22Rv1 (cell line): ENCODE results near the gene VEZT.

Experiments used
- ZFX ChIP-seq: fragments of 450-650 bp; IDR thresholded peaks from 2 replicates; pipeline ENCODE4 v1.6.1; 2017; ENCODE audit warnings: antibody characterized with exemption, borderline replicate concordance
- TF ChIP-seq, protein P1 (sequence below): fragments of 450-650 bp; IDR thresholded peaks from 2 replicates; pipeline ENCODE4 v1.5.1; 2017; ENCODE audit warnings: mild to moderate bottlenecking

- TF ChIP-seq, protein P1, sequence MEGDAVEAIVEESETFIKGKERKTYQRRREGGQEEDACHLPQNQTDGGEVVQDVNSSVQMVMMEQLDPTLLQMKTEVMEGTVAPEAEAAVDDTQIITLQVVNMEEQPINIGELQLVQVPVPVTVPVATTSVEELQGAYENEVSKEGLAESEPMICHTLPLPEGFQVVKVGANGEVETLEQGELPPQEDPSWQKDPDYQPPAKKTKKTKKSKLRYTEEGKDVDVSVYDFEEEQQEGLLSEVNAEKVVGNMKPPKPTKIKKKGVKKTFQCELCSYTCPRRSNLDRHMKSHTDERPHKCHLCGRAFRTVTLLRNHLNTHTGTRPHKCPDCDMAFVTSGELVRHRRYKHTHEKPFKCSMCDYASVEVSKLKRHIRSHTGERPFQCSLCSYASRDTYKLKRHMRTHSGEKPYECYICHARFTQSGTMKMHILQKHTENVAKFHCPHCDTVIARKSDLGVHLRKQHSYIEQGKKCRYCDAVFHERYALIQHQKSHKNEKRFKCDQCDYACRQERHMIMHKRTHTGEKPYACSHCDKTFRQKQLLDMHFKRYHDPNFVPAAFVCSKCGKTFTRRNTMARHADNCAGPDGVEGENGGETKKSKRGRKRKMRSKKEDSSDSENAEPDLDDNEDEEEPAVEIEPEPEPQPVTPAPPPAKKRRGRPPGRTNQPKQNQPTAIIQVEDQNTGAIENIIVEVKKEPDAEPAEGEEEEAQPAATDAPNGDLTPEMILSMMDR: no peak
- TF ChIP-seq ZFX: no peak
These were observed 119.5 kb downstream of the VEZT start for GRCh38 chr12:95337146-95337545.
